ENCODE measurements around the gene MSS51. TPM values are rescaled to one million over a fixed set of nuclear protein-coding genes. Genes with fewer than 3 reads are reported as not detected.

Gene MSS51
- total and polyA plus RNA-seq, 5 donors from 2014 or later, result 0.13 to 3.9 (median 0.14) TPM; not detected in 2

GRCh38 chr10:73439605-73440312, 6.4 kb upstream of the MSS51 start:
- Mint-ChIP-seq H3K9me3 (no peaks in the 10 kb centered on the region), H3K27ac (peak overlapping the region in 1 of 3 donors; percentile 50), H3K27me3 (no peaks in the 10 kb centered on the region), H3K4me3 (no peak overlapping the region), H3K36me3 (peaks cover 28% of the 10 kb centered on the region), H3K4me1 (peaks cover 12 to 23% (median 14%) of the 10 kb centered on the region in 4 donors)
- Histone ChIP-seq H3K27me3 (ENCODE audit: control insufficient read depth, insufficient read depth, low read length) (no peaks in the 10 kb centered on the region), H3K36me3 (ENCODE audit: control insufficient read depth, insufficient read depth, low read length) (peaks cover 59% of the 10 kb centered on the region), H3K27ac (ENCODE audit: insufficient read depth, low read length, poor library complexity, severe bottlenecking) (no peak overlapping the region), H3K4me3 (ENCODE audit: low read depth, low read length) (no peak overlapping the region), H3K4me1 (ENCODE audit: control insufficient read depth, insufficient read depth, low read length, poor library complexity, severe bottlenecking) (no peaks in the 10 kb centered on the region), H3K9me3 (ENCODE audit: control insufficient read depth in 2 of 2, low read length in 2 of 2) (no peaks in the 10 kb centered on the region)
- no peak for ATAC-seq (ENCODE audit: low read depth in 2 of 2)
- no peak for DNase-seq

GRCh38 chr10:73439055-73439454, 5.7 kb upstream of the MSS51 start:
- Histone ChIP-seq H3K4me1 (ENCODE audit: control insufficient read depth, insufficient read depth, low read length, poor library complexity, severe bottlenecking) (no peaks in the 10 kb centered on the region), H3K27ac (ENCODE audit: insufficient read depth, low read length, poor library complexity, severe bottlenecking) (no peak overlapping the region), H3K27me3 (ENCODE audit: control insufficient read depth, insufficient read depth, low read length) (no peaks in the 10 kb centered on the region), H3K4me3 (ENCODE audit: low read depth, low read length) (no peak overlapping the region), H3K36me3 (ENCODE audit: control insufficient read depth, insufficient read depth, low read length) (peaks cover 54% of the 10 kb centered on the region), H3K9me3 (ENCODE audit: control insufficient read depth in 2 of 2, low read length in 2 of 2) (no peaks in the 10 kb centered on the region)
- no peak for DNase-seq
- Mint-ChIP-seq H3K9me3 (no peaks in the 10 kb centered on the region), H3K27me3 (no peaks in the 10 kb centered on the region), H3K36me3 (peaks cover 28% of the 10 kb centered on the region), H3K4me3 (no peak overlapping the region), H3K27ac (no peak overlapping the region), H3K4me1 (peaks cover 10 to 23% (median 11%) of the 10 kb centered on the region in 4 donors)
- no peak for ATAC-seq (ENCODE audit: low read depth in 2 of 2)

- Mint-ChIP-seq H3K4me3 (no peak overlapping the region), H3K27ac (peak overlapping the region in 2 of 3 donors; percentile 31 to 71), H3K36me3 (peaks cover 18% of the 10 kb centered on the region), H3K9me3 (peaks cover 0 to 1% (median 0%) of the 10 kb centered on the region in 7 donors), H3K27me3 (no peaks in the 10 kb centered on the region), H3K4me1 (peaks cover 0 to 25% (median 10%) of the 10 kb centered on the region in 4 donors)
- H3K27me3 ChIP-seq (ENCODE audit: control insufficient read depth, insufficient read depth, low read length), result no peaks in the 10 kb centered on the region
- ATAC-seq (ENCODE audit: low read depth in 2 of 2) (no peak), DNase-seq (no peak)
- no peak overlapping the region for H3K4me3 ChIP-seq (ENCODE audit: low read depth, low read length)
- peak overlapping the region; percentile 2 for H3K27ac ChIP-seq (ENCODE audit: insufficient read depth, low read length, poor library complexity, severe bottlenecking)
- peaks cover 18% of the 10 kb centered on the region for H3K36me3 ChIP-seq (ENCODE audit: control insufficient read depth, insufficient read depth, low read length)
- no peaks in the 10 kb centered on the region for H3K9me3 ChIP-seq (ENCODE audit: control insufficient read depth in 2 of 2, low read length in 2 of 2)
- H3K4me1 ChIP-seq (ENCODE audit: control insufficient read depth, insufficient read depth, low read length, poor library complexity, severe bottlenecking), result peaks cover 8% of the 10 kb centered on the region
Observed at GRCh38 chr10:73432646-73433537, 469 bp downstream of the MSS51 start.

DNA sequence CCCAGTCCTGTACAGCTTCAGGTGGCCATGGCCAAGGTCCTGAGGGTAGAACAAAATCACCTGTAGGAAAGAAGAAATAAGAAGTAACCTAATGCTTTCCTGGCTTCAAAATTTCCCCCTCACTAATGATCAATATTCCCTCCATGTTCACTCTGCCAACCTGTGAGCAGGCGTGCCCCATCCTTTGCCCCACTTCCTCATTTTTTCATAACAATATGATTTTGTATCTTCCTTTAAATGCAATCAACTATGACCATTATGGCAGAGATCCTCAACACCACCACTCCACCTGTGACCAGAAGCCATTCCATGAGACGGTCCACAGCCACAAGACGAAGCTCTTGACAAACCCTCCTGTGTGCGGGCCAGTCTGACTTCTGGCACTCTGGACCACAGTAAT, 7.0 kb downstream of the MSS51 start:
- peaks cover 53% of the 10 kb centered on the region for H3K36me3 ChIP-seq (ENCODE audit: control insufficient read depth, insufficient read depth, low read length)
- no peaks in the 10 kb centered on the region for H3K4me1 ChIP-seq (ENCODE audit: control insufficient read depth, insufficient read depth, low read length, poor library complexity, severe bottlenecking)
- H3K27ac ChIP-seq (ENCODE audit: insufficient read depth, low read length, poor library complexity, severe bottlenecking), result no peak overlapping the region
- no peaks in the 10 kb centered on the region for H3K27me3 ChIP-seq (ENCODE audit: control insufficient read depth, insufficient read depth, low read length)
- no peak for ATAC-seq (ENCODE audit: low read depth in 2 of 2)
- peaks cover 0 to 19% (median 0%) of the 10 kb centered on the region in 4 donors for H3K4me1 Mint-ChIP-seq
- no peaks in the 10 kb centered on the region for H3K9me3 ChIP-seq (ENCODE audit: control insufficient read depth in 2 of 2, low read length in 2 of 2)
- H3K27ac Mint-ChIP-seq, result no peak overlapping the region
- no peak overlapping the region for H3K4me3 ChIP-seq (ENCODE audit: low read depth, low read length)
- peaks cover 46% of the 10 kb centered on the region for H3K36me3 Mint-ChIP-seq
- peaks cover 0 to 1% (median 0%) of the 10 kb centered on the region in 7 donors for H3K9me3 Mint-ChIP-seq
- H3K4me3 Mint-ChIP-seq, result no peak overlapping the region
- H3K27me3 Mint-ChIP-seq, result no peaks in the 10 kb centered on the region
- DNase-seq, result no peak

GRCh38 chr10:73424478-73424877, 8.9 kb downstream of the MSS51 start:
- Histone ChIP-seq H3K4me1 (ENCODE audit: control insufficient read depth, insufficient read depth, low read length, poor library complexity, severe bottlenecking) (no peaks in the 10 kb centered on the region), H3K9me3 (ENCODE audit: control insufficient read depth in 2 of 2, low read length in 2 of 2) (no peaks in the 10 kb centered on the region), H3K27ac (ENCODE audit: insufficient read depth, low read length, poor library complexity, severe bottlenecking) (no peak overlapping the region), H3K4me3 (ENCODE audit: low read depth, low read length) (no peak overlapping the region), H3K27me3 (ENCODE audit: control insufficient read depth, insufficient read depth, low read length) (no peaks in the 10 kb centered on the region), H3K36me3 (ENCODE audit: control insufficient read depth, insufficient read depth, low read length) (peaks cover 53% of the 10 kb centered on the region)
- no peak overlapping the region for H3K27ac Mint-ChIP-seq
- no peaks in the 10 kb centered on the region for H3K9me3 Mint-ChIP-seq
- H3K27me3 Mint-ChIP-seq, result no peaks in the 10 kb centered on the region
- DNase-seq, result no peak
- no peak overlapping the region for H3K4me3 Mint-ChIP-seq
- ATAC-seq (ENCODE audit: low read depth in 2 of 2), result no peak
- H3K36me3 Mint-ChIP-seq, result peaks cover 46% of the 10 kb centered on the region
- peaks cover 0 to 13% (median 2%) of the 10 kb centered on the region in 4 donors for H3K4me1 Mint-ChIP-seq

GRCh38 chr10:73423309-73423708, 10.1 kb downstream of the MSS51 start:
- peaks cover 0 to 11% (median 2%) of the 10 kb centered on the region in 4 donors for H3K4me1 Mint-ChIP-seq
- H3K27ac Mint-ChIP-seq, result no peak overlapping the region
- H3K4me3 ChIP-seq (ENCODE audit: low read depth, low read length), result no peak overlapping the region
- ATAC-seq (ENCODE audit: low read depth in 2 of 2), result no peak
- no peaks in the 10 kb centered on the region for H3K27me3 ChIP-seq (ENCODE audit: control insufficient read depth, insufficient read depth, low read length)
- no peaks in the 10 kb centered on the region for H3K9me3 ChIP-seq (ENCODE audit: control insufficient read depth in 2 of 2, low read length in 2 of 2)
- no peaks in the 10 kb centered on the region for H3K27me3 Mint-ChIP-seq
- peaks cover 53% of the 10 kb centered on the region for H3K36me3 ChIP-seq (ENCODE audit: control insufficient read depth, insufficient read depth, low read length)
- H3K4me1 ChIP-seq (ENCODE audit: control insufficient read depth, insufficient read depth, low read length, poor library complexity, severe bottlenecking), result no peaks in the 10 kb centered on the region
- H3K4me3 Mint-ChIP-seq, result no peak overlapping the region
- H3K36me3 Mint-ChIP-seq, result peaks cover 46% of the 10 kb centered on the region
- no peaks in the 10 kb centered on the region for H3K9me3 Mint-ChIP-seq
- no peak overlapping the region for H3K27ac ChIP-seq (ENCODE audit: insufficient read depth, low read length, poor library complexity, severe bottlenecking)
- no peak for DNase-seq

- H3K9me3 Mint-ChIP-seq, result no peaks in the 10 kb centered on the region
- H3K4me1 Mint-ChIP-seq, result peaks cover 14 to 30% (median 23%) of the 10 kb centered on the region in 4 donors
- H3K9me3 ChIP-seq (ENCODE audit: control insufficient read depth in 2 of 2, low read length in 2 of 2), result no peaks in the 10 kb centered on the region
- no peak overlapping the region for H3K4me3 ChIP-seq (ENCODE audit: low read depth, low read length)
- H3K4me1 ChIP-seq (ENCODE audit: control insufficient read depth, insufficient read depth, low read length, poor library complexity, severe bottlenecking), result peaks cover 9% of the 10 kb centered on the region
- no peaks in the 10 kb centered on the region for H3K36me3 Mint-ChIP-seq
- ATAC-seq (ENCODE audit: low read depth in 2 of 2) (no peak), DNase-seq (no peak)
- no peaks in the 10 kb centered on the region for H3K27me3 Mint-ChIP-seq
- no peaks in the 10 kb centered on the region for H3K27me3 ChIP-seq (ENCODE audit: control insufficient read depth, insufficient read depth, low read length)
- no peak overlapping the region for H3K27ac ChIP-seq (ENCODE audit: insufficient read depth, low read length, poor library complexity, severe bottlenecking)
- no peaks in the 10 kb centered on the region for H3K36me3 ChIP-seq (ENCODE audit: control insufficient read depth, insufficient read depth, low read length)
- peak overlapping the region in 1 of 4 donors; percentile 22 for H3K4me3 Mint-ChIP-seq
- H3K27ac Mint-ChIP-seq, result no peak overlapping the region
Observed at GRCh38 chr10:73416571-73416970, 16.8 kb downstream of the MSS51 start.

Data from CD4-positive, CD25-positive, alpha-beta regulatory T cell (primary cell).